Adipocyte (in vitro differentiated cells): ENCODE measurements around the gene GDF2.

Experiments
- DNase-seq: peaks from one replicate; pipeline ENCODE4 v3.0.0-alpha.2; 2015; ENCODE audit warnings: low read depth
- H3K27me3 ChIP-seq: replicated peaks from 2 replicates; pipeline ENCODE4 v1.7.0; 2013; ENCODE audit warnings: mild to moderate bottlenecking, low read length, moderate library complexity; ENCODE audit not compliant: control insufficient read depth, insufficient read depth
- H3K36me3 ChIP-seq: 2 replicates; pipeline ENCODE4 v1.7.0; 2013; ENCODE audit warnings: low read length, mild to moderate bottlenecking, moderate library complexity; ENCODE audit not compliant: control insufficient read depth, insufficient read depth, severe bottlenecking
- H3K4me1 ChIP-seq: 2 replicates; pipeline ENCODE4 v1.7.0; 2013; ENCODE audit warnings: mild to moderate bottlenecking, low read length, moderate library complexity; ENCODE audit not compliant: control insufficient read depth, insufficient read depth
- H3K4me3 ChIP-seq: 2 replicates; pipeline ENCODE4 v1.7.0; 2013; ENCODE audit warnings: mild to moderate bottlenecking, low read length, moderate library complexity
- H3K9ac ChIP-seq: 2 replicates; pipeline ENCODE4 v1.7.0; 2013; ENCODE audit warnings: mild to moderate bottlenecking, low read length, moderate library complexity
- H3K9me3 ChIP-seq: 2 replicates; pipeline ENCODE4 v1.7.0; 2013; ENCODE audit warnings: mild to moderate bottlenecking, low read length, moderate library complexity; ENCODE audit not compliant: control insufficient read depth

GDF2 gene

GRCh38 chr10:47366181-47366631 lies 44.0 kb downstream of the GDF2 start:
- Histone ChIP-seq H3K4me3 (no peak overlapping the region), H3K9me3 (no peaks in the 10 kb centered on the region), H3K27me3 (peaks cover 35% of the 10 kb centered on the region), H3K9ac (no peak overlapping the region), H3K4me1 (no peaks in the 10 kb centered on the region), H3K36me3 (no peaks in the 10 kb centered on the region)
- DNase-seq = no peak

- Histone ChIP-seq H3K9me3 (no peaks in the 10 kb centered on the region), H3K9ac (no peak overlapping the region), H3K36me3 (no peaks in the 10 kb centered on the region), H3K4me3 (no peak overlapping the region), H3K4me1 (no peaks in the 10 kb centered on the region), H3K27me3 (peaks cover 36% of the 10 kb centered on the region)
- DNase-seq = no peak
These were observed 44.6 kb downstream of the GDF2 start for GRCh38 chr10:47366731-47367460.

GRCh38 chr10:47367646-47368045 lies 45.4 kb downstream of the GDF2 start:
- Histone ChIP-seq H3K27me3 (peaks cover 34% of the 10 kb centered on the region), H3K9ac (no peak overlapping the region), H3K36me3 (no peaks in the 10 kb centered on the region), H3K4me1 (no peaks in the 10 kb centered on the region), H3K4me3 (no peak overlapping the region), H3K9me3 (no peaks in the 10 kb centered on the region)
- no peak for DNase-seq

- peaks cover 36% of the 10 kb centered on the region for H3K27me3 ChIP-seq
- H3K36me3 ChIP-seq = no peaks in the 10 kb centered on the region
- no peaks in the 10 kb centered on the region for H3K9me3 ChIP-seq
- H3K9ac ChIP-seq = no peak overlapping the region
- no peak overlapping the region for H3K4me3 ChIP-seq
- DNase-seq = no peak
- no peaks in the 10 kb centered on the region for H3K4me1 ChIP-seq
These were observed 46.4 kb downstream of the GDF2 start for GRCh38 chr10:47368431-47369180.

- DNase-seq = no peak
- H3K4me3 ChIP-seq = no peak overlapping the region
- H3K36me3 ChIP-seq = no peaks in the 10 kb centered on the region
- no peaks in the 10 kb centered on the region for H3K9me3 ChIP-seq
- no peak overlapping the region for H3K9ac ChIP-seq
- peaks cover 33% of the 10 kb centered on the region for H3K27me3 ChIP-seq
- peaks cover 2% of the 10 kb centered on the region for H3K4me1 ChIP-seq
These were observed 47.1 kb downstream of the GDF2 start for GRCh38 chr10:47369251-47369894.

GRCh38 chr10:47370015-47370767 lies 47.9 kb downstream of the GDF2 start:
- no peak for DNase-seq
- Histone ChIP-seq H3K27me3 (peaks cover 25% of the 10 kb centered on the region), H3K4me1 (peaks cover 10% of the 10 kb centered on the region), H3K36me3 (no peaks in the 10 kb centered on the region), H3K9ac (no peak overlapping the region), H3K9me3 (no peaks in the 10 kb centered on the region), H3K4me3 (no peak overlapping the region)

- no peak overlapping the region for H3K4me3 ChIP-seq
- H3K9me3 ChIP-seq = no peaks in the 10 kb centered on the region
- peaks cover 19% of the 10 kb centered on the region for H3K27me3 ChIP-seq
- H3K9ac ChIP-seq = no peak overlapping the region
- no peaks in the 10 kb centered on the region for H3K36me3 ChIP-seq
- H3K4me1 ChIP-seq = peaks cover 12% of the 10 kb centered on the region
- no peak for DNase-seq
These were observed 48.6 kb downstream of the GDF2 start for GRCh38 chr10:47370878-47371277.

GRCh38 chr10:47371629-47372485 lies 49.6 kb downstream of the GDF2 start:
- Histone ChIP-seq H3K9me3 (no peaks in the 10 kb centered on the region), H3K4me1 (peaks cover 12% of the 10 kb centered on the region), H3K9ac (no peak overlapping the region), H3K36me3 (no peaks in the 10 kb centered on the region), H3K4me3 (no peak overlapping the region), H3K27me3 (peaks cover 21% of the 10 kb centered on the region)
- no peak for DNase-seq

GRCh38 chr10:47372726-47373125 lies 50.5 kb downstream of the GDF2 start:
- Histone ChIP-seq H3K9me3 (no peaks in the 10 kb centered on the region), H3K4me1 (peaks cover 12% of the 10 kb centered on the region), H3K36me3 (no peaks in the 10 kb centered on the region), H3K9ac (no peak overlapping the region), H3K27me3 (peaks cover 20% of the 10 kb centered on the region), H3K4me3 (no peak overlapping the region)
- DNase-seq = no peak
